H9 (cell line): ENCODE data around the gene TMEM135. TPM values are rescaled to one million over a fixed set of nuclear protein-coding genes. Genes with fewer than 3 reads are reported as not detected.
"Not testable (repeated sequence)": the region's sequence is repeated elsewhere in the genome, so short reads cannot be mapped to it uniquely, and the experiment has no call there.

Experiments
- DNase-seq: peaks from one replicate; pipeline ENCODE4 v3.0.0-alpha.2; 2017
- H2AFZ ChIP-seq: one replicate; pipeline ENCODE4 v1.6.1; 2013; ENCODE audit warnings: mild to moderate bottlenecking, low read length, control low read depth, moderate library complexity
- H2AK5ac ChIP-seq: 2 replicates; pipeline ENCODE4 v1.6.1; 2013; ENCODE audit warnings: low read length, control low read depth, mixed read lengths; ENCODE audit not compliant: insufficient read length
- H2BK120ac ChIP-seq: one replicate; pipeline ENCODE4 v1.6.1; 2013; ENCODE audit warnings: low read depth, mild to moderate bottlenecking, low read length, control low read depth, inconsistent platforms; ENCODE audit not compliant: poor library complexity, severe bottlenecking
- H2BK12ac ChIP-seq: 2 replicates; pipeline ENCODE4 v1.6.1; 2013; ENCODE audit warnings: low read length, control low read depth, mixed read lengths, low read depth; ENCODE audit not compliant: insufficient read length
- H2BK15ac ChIP-seq: 2 replicates; pipeline ENCODE4 v1.6.1; 2013; ENCODE audit warnings: low read depth, low read length, control low read depth
- H2BK20ac ChIP-seq: one replicate; pipeline ENCODE4 v1.6.1; 2013; ENCODE audit warnings: low read depth, mild to moderate bottlenecking, low read length, control low read depth, inconsistent platforms; ENCODE audit not compliant: poor library complexity, severe bottlenecking
- H2BK5ac ChIP-seq: 2 replicates; pipeline ENCODE4 v1.6.1; 2013; ENCODE audit warnings: low read length, control low read depth, mixed read lengths; ENCODE audit not compliant: insufficient read length
- H3K14ac ChIP-seq: 2 replicates; pipeline ENCODE4 v1.6.1; 2013; ENCODE audit warnings: low read length, control low read depth; ENCODE audit not compliant: insufficient read depth
- H3K18ac ChIP-seq: 2 replicates; pipeline ENCODE4 v1.6.1; 2013; ENCODE audit warnings: low read depth, mild to moderate bottlenecking, mixed read lengths, low read length, control low read depth; ENCODE audit not compliant: insufficient read length
- H3K23ac ChIP-seq: 2 replicates; pipeline ENCODE4 v1.6.1; 2013; ENCODE audit warnings: low read length, control low read depth, mixed read lengths, low read depth; ENCODE audit not compliant: insufficient read length
- H3K23me2 ChIP-seq: 2 replicates; pipeline ENCODE4 v1.6.1; 2013; ENCODE audit warnings: low read depth, mild to moderate bottlenecking, mixed read lengths, low read length, control low read depth; ENCODE audit not compliant: insufficient read length, poor library complexity, severe bottlenecking
- H3K27ac ChIP-seq: 2 replicates; pipeline ENCODE4 v1.5.1; 2013; ENCODE audit warnings: low read length, control low read depth, mixed read lengths, low read depth; ENCODE audit not compliant: insufficient read length
- H3K27me3 ChIP-seq: 2 replicates; pipeline ENCODE4 v1.6.1; 2013; ENCODE audit warnings: low read length, control low read depth, inconsistent platforms; ENCODE audit not compliant: insufficient read depth
- H3K4ac ChIP-seq: 2 replicates; pipeline ENCODE4 v1.6.1; 2013; ENCODE audit warnings: low read depth, mild to moderate bottlenecking, control low read depth, inconsistent platforms, low read length, moderate library complexity
- H3K4me1 ChIP-seq: 2 replicates; pipeline ENCODE4 v1.6.1; 2013; ENCODE audit warnings: low read length, control low read depth, inconsistent platforms; ENCODE audit not compliant: insufficient read depth
- H3K4me2 ChIP-seq: 2 replicates; pipeline ENCODE4 v1.6.1; 2013; ENCODE audit warnings: low read length, control low read depth, mixed read lengths; ENCODE audit not compliant: insufficient read length, insufficient read depth
- H3K56ac ChIP-seq: 2 replicates; pipeline ENCODE4 v1.6.1; 2013; ENCODE audit warnings: low read depth, mild to moderate bottlenecking, mixed read lengths, low read length, control low read depth; ENCODE audit not compliant: insufficient read length
- H3K79me1 ChIP-seq: 2 replicates; pipeline ENCODE4 v1.6.1; 2013; ENCODE audit warnings: low read depth, mild to moderate bottlenecking, moderate library complexity, low read length, control low read depth, inconsistent platforms; ENCODE audit not compliant: insufficient read depth, poor library complexity, severe bottlenecking
- H3K79me2 ChIP-seq: 2 replicates; pipeline ENCODE4 v1.6.1; 2013; ENCODE audit warnings: low read length, control low read depth, inconsistent platforms; ENCODE audit not compliant: insufficient read depth
- H3K9ac ChIP-seq: 2 replicates; pipeline ENCODE4 v1.6.1; 2013; ENCODE audit warnings: low read length, control low read depth, mixed read lengths; ENCODE audit not compliant: insufficient read length; ENCODE audit errors: extremely low read depth
- H3K9me3 ChIP-seq: one replicate; pipeline ENCODE4 v1.6.1; 2013; ENCODE audit warnings: low read depth, low read length, inconsistent platforms; ENCODE audit not compliant: control insufficient read depth
- H3T11ph ChIP-seq: one replicate; pipeline ENCODE4 v1.6.1; 2013; ENCODE audit warnings: mild to moderate bottlenecking, low read length, control low read depth, inconsistent platforms
- H4K20me1 ChIP-seq: one replicate; pipeline ENCODE4 v1.6.1; 2013; ENCODE audit not compliant: control insufficient read depth, insufficient read length, insufficient read depth
- H4K5ac ChIP-seq: 2 replicates; pipeline ENCODE4 v1.6.1; 2013; ENCODE audit warnings: low read depth, mild to moderate bottlenecking, mixed read lengths, low read length, control low read depth; ENCODE audit not compliant: insufficient read length
- H4K8ac ChIP-seq: replicated peaks from 2 replicates; pipeline ENCODE4 v1.6.1; 2013; ENCODE audit warnings: low read length, control low read depth, mixed read lengths, low read depth; ENCODE audit not compliant: insufficient read length
- H4K91ac ChIP-seq: 2 replicates; pipeline ENCODE4 v1.6.1; 2013; ENCODE audit warnings: low read depth, mild to moderate bottlenecking, moderate library complexity, mixed read lengths, low read length, control low read depth; ENCODE audit not compliant: insufficient read length
- H3K27ac Mint-ChIP-seq, 3 experiments: 2 replicates in 2 of 3; 3 replicates in 1 of 3; pipeline ENCODE4 v1.8.0; 2020 to 2021; ENCODE audit warnings: mixed read lengths in 3 of 3, mild to moderate bottlenecking in 1 of 3, moderate library complexity in 1 of 3
- H3K27me3 Mint-ChIP-seq: 2 replicates; pipeline ENCODE4 v1.8.0; 2021; ENCODE audit warnings: low read depth, mild to moderate bottlenecking, moderate library complexity, mixed read lengths
- H3K36me3 Mint-ChIP-seq, 3 experiments: 2 replicates in 2 of 3; 3 replicates in 1 of 3; pipeline ENCODE4 v1.8.0; 2020 to 2021; ENCODE audit warnings: low read depth in 3 of 3, mixed read lengths in 3 of 3; ENCODE audit not compliant: insufficient read depth in 1 of 3
- H3K4me1 Mint-ChIP-seq, 2 experiments: 2 replicates each; pipeline ENCODE4 v1.8.0; 2020; ENCODE audit warnings: mixed read lengths in 2 of 2
- H3K4me3 Mint-ChIP-seq, 2 experiments: 2 replicates in 1 of 2; 3 replicates in 1 of 2; pipeline ENCODE4 v1.8.0; 2020 to 2021; ENCODE audit warnings: mild to moderate bottlenecking in 2 of 2, mixed read lengths in 2 of 2, moderate library complexity in 1 of 2
- H3K9me3 Mint-ChIP-seq, 2 experiments: 2 replicates in 1 of 2; 3 replicates in 1 of 2; pipeline ENCODE4 v1.8.0; 2020; ENCODE audit warnings: mild to moderate bottlenecking in 2 of 2, mixed read lengths in 2 of 2, moderate library complexity in 1 of 2
- WGBS: extraction: QIAGEN DNeasy Blood & Tissue Kit; methylation state at CpG from one replicate; pipeline ENCODE4 v1.1.7; 2013; ENCODE audit warnings: missing lambda C conversion rate, low lambda C conversion rate, mixed read lengths; ENCODE audit not compliant: insufficient read length; ENCODE audit errors: extremely low coverage; 5-methylcytosine and 5-hydroxymethylcytosine counted together
- total RNA-seq: library from RNA; stranded (reverse); gene quantifications from 2 replicates; pipeline ENCODE4 v1.2.1, GENCODE V29; 2021
- TF ChIP-seq, protein P1 (sequence below): fragments of 200-600 bp; sonication (generic); conservative IDR thresholded peaks from 3 replicates; pipeline ENCODE4 v1.8.0; 2021; ENCODE audit warnings: antibody characterized with exemption, mild to moderate bottlenecking

TMEM135 gene
- total RNA-seq, 1 experiment from 2014 or later, result 25.2 TPM

GRCh38 chr11:86991341-86991740 lies 46.4 kb upstream of the TMEM135 start:
- H2AFZ ChIP-seq, result no peak overlapping the region
- no peaks in the 10 kb centered on the region for H4K20me1 ChIP-seq
- no peak overlapping the region for H3K4ac ChIP-seq
- no peaks in the 10 kb centered on the region for H3K9me3 ChIP-seq
- no peak overlapping the region for H4K5ac ChIP-seq
- Mint-ChIP-seq H3K36me3 (no peaks in the 10 kb centered on the region), H3K4me1 (peaks cover 24 to 27% of the 10 kb centered on the region in 2 experiments), H3K27ac (no peak overlapping the region), H3K4me3 (no peak overlapping the region), H3K27me3 (peaks cover 2% of the 10 kb centered on the region; the same call in 1 of the 2 replicates), H3K9me3 (no peaks in the 10 kb centered on the region)
- H2AK5ac ChIP-seq, result no peak overlapping the region
- no peak overlapping the region for H4K8ac ChIP-seq
- no peak overlapping the region for H3K27ac ChIP-seq
- no peak overlapping the region for H2BK20ac ChIP-seq
- no peak overlapping the region for H3K14ac ChIP-seq
- no peak overlapping the region for H2BK12ac ChIP-seq
- no peaks in the 10 kb centered on the region for H3K4me1 ChIP-seq
- no peak overlapping the region for H2BK120ac ChIP-seq
- H3K79me1 ChIP-seq, result no peaks in the 10 kb centered on the region
- H3K79me2 ChIP-seq, result no peaks in the 10 kb centered on the region
- no CpG with 5 or more reads among the region's 5 CpGs for WGBS
- no peak overlapping the region for H3T11ph ChIP-seq
- no peak overlapping the region for H3K23ac ChIP-seq
- no peak overlapping the region for H2BK5ac ChIP-seq
- no peak overlapping the region for H3K56ac ChIP-seq
- H3K27me3 ChIP-seq, result no peaks in the 10 kb centered on the region
- no peak overlapping the region for H3K9ac ChIP-seq
- no peak overlapping the region for H2BK15ac ChIP-seq
- TF ChIP-seq, protein P1, sequence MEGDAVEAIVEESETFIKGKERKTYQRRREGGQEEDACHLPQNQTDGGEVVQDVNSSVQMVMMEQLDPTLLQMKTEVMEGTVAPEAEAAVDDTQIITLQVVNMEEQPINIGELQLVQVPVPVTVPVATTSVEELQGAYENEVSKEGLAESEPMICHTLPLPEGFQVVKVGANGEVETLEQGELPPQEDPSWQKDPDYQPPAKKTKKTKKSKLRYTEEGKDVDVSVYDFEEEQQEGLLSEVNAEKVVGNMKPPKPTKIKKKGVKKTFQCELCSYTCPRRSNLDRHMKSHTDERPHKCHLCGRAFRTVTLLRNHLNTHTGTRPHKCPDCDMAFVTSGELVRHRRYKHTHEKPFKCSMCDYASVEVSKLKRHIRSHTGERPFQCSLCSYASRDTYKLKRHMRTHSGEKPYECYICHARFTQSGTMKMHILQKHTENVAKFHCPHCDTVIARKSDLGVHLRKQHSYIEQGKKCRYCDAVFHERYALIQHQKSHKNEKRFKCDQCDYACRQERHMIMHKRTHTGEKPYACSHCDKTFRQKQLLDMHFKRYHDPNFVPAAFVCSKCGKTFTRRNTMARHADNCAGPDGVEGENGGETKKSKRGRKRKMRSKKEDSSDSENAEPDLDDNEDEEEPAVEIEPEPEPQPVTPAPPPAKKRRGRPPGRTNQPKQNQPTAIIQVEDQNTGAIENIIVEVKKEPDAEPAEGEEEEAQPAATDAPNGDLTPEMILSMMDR, result no peak
- no peak for DNase-seq
- H3K4me2 ChIP-seq, result no peak overlapping the region
- H3K18ac ChIP-seq, result no peak overlapping the region
- H4K91ac ChIP-seq, result no peak overlapping the region
- no peaks in the 10 kb centered on the region for H3K23me2 ChIP-seq

DNA sequence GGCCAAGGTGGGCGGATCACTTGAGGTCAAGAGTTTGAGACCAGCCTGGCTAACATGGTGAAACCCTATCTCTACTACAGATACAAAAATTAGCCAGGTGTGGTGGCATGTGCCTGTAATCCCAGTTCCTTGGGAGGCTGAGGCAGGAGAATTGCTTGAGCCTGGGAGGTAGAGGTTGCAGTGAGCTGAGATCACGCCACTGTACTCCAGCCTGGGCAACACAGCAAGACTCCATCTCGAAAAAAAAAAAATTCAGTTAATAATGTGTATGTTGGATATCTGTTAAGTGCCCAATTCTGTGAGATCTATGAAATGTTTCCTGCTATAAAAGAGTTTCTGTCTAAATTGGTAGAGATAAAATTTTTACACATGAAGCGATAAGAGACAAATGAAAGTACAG lies 45.4 kb upstream of the TMEM135 start:
- H3K4me1 ChIP-seq, H3K36me3 Mint-ChIP-seq, H2BK12ac ChIP-seq, H3K27me3 Mint-ChIP-seq, H3K27ac ChIP-seq, H2AFZ ChIP-seq, H3K9me3 Mint-ChIP-seq, H3K4me3 Mint-ChIP-seq, H4K5ac ChIP-seq, DNase-seq, H2AK5ac ChIP-seq, H4K91ac ChIP-seq, H3K23me2 ChIP-seq, H4K8ac ChIP-seq, H3K14ac ChIP-seq, H3K56ac ChIP-seq, H3K79me2 ChIP-seq, H2BK5ac ChIP-seq, H2BK120ac ChIP-seq, H3K9ac ChIP-seq, H2BK20ac ChIP-seq, H3K23ac ChIP-seq, H3K27ac Mint-ChIP-seq, H4K20me1 ChIP-seq, H3K18ac ChIP-seq, H2BK15ac ChIP-seq, H3K4me2 ChIP-seq, H3K27me3 ChIP-seq, H3K9me3 ChIP-seq, H3T11ph ChIP-seq, H3K79me1 ChIP-seq, H3K4ac ChIP-seq: not testable (repeated sequence)
- WGBS, result no CpG with 5 or more reads among the region's 4 CpGs
- peaks cover 24 to 27% of the 10 kb centered on the region in 2 experiments for H3K4me1 Mint-ChIP-seq
